ENCODE data around the gene XRCC5.

The XRCC5 gene

GRCh38 chr2:216086207-216086893, 22.8 kb upstream of the XRCC5 start:
- no peak for DNase-seq

DNA sequence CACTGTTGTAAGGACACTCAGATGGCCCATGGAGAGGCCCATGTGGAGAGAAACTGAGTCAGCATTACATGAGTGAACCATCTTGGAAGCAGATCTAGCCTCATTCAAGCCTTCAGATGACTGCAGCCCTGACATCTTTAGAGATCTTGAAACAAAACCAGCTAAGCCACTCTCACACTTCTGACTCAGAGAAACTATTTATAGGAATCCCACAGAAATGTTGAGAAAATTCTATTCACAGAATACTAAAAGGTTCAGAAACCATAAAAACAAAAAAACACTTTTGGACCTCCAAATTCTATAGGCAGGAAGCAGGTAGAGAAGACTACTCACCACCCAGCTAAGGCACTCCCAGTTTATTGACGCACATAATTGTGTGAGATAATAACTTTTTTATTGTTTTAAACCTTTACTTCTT, 18.8 kb upstream of the XRCC5 start:
- no peak for DNase-seq

- no peak for DNase-seq
Observed at GRCh38 chr2:216092646-216093045, 16.5 kb upstream of the XRCC5 start.

DNA sequence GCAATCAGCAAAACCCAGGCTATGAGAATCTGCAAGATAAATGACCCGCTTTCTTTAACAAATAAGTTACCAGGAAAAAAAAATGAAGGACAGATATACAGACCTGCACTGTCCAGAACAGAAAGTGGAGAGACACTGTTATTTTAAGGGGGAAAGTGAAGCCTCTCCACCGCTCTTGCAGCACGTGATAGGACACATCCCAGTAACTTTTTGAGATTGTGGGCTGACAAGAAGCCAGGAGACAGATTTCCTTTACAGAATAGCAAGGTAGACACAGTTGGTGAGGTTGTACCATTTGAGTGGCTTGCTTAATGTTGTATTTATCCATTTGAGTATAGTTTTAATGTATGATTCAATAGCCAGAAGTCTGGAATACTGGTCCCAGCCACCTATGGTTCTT, 14.4 kb upstream of the XRCC5 start:
- DNase-seq, result no peak

DNA sequence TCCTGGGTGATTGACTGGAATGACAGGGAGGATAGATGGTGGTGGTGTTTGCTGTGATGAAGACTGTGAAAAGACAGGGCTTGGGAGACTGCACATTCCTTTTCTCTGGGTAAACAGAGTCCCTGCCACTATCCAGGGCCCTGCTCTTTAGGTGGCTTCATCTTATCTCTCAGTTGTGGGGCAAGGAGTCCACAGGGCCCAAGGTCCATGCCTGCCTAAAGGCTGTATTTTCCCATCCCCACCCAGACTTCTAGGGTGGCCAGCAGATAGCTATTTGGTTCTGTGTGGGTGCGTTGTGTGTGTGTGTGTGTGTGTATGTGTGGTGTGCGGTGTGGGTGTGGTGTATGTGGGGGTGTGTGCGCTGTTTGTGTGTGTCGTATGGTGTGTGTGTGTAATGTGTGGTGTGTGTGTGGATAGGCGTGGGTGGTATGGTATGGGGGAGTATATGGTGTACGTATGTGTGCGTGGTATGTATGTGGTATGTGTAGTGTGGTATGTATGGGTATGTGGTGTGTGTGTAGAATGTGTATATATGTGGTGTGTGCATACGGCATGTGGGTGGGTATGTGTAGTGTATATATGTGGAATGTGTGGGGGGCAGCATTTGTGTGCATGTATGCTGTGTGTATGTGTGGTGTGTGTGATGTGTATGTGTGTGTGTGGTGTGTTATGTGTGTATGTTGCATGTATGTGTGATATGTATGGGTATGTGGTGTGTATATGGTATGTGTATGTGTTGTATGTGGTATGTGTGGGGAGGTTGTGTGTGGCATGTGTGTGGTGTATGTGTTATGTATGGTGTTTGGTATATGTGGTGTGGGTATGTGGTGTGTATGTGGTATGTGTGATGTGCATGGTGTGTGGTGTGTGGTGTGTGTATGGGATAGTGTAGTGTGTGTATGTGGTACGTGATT, 10.5 kb upstream of the XRCC5 start:
- no peak for DNase-seq

- no peak for DNase-seq
Observed at GRCh38 chr2:216101109-216101508, 8.0 kb upstream of the XRCC5 start.

DNA sequence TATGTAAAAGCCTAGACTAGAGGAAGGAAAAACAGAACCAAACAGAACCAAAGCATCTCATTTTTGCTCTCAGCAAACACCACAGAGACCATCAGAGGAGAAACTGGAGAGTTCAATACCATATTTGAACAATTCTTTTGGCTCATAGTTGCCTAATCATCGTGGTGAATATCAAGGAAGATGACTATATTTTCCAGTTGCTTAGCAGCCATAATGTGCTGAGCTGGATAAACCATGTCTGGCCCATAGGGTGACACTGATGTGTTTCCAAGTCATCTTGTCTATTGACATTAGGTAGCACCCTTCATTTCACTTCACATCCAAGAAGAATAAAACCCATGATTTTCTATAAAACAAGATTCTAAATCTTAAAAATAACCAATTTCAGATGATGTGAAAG, 5.9 kb upstream of the XRCC5 start:
- no peak for DNase-seq

DNA sequence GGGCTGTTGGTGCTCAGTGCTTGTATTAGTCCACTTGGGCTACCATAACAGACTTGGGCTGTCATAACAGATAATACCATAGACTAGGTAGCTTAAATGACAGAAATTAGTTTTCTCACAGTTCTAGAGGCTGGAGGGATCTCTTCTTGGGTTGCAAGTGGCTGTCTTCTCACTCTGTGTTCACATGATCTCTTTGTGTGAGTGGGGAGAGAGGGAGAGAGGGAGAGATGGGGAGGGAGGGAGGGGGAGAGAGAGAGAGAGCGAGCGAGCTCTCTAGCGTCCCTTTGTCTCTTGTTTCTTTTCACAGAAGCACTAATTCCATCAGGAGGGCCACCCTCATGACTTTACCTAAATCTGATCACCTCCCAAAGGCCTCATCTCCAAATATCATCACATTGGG, 4.5 kb upstream of the XRCC5 start:
- DNase-seq, result no peak

DNA sequence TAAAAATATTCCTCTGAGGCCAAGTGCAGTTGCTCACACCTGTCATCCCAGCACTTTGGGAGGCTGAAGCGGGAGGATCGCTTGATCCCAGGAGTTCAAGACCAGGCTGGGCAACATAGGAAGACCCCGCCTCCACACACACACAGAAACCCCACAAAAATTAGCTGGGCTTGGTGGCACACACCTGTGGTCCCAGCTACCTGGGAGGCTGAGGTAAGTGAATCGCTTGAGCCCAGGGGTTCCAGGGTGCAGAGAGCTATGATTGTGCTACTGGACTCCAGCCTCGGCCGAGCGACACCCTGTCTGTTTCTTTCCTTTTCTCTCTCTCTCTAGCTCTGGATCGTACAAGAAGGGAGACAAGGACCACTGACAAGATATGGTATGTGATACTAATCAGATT, 1.8 kb upstream of the XRCC5 start:
- no peak for DNase-seq

- no peak for DNase-seq
Observed at GRCh38 chr2:216107760-216108159, 1.4 kb upstream of the XRCC5 start.

- no peak for DNase-seq
Observed at GRCh38 chr2:216108310-216108966, 710 bp upstream of the XRCC5 start.

DNA sequence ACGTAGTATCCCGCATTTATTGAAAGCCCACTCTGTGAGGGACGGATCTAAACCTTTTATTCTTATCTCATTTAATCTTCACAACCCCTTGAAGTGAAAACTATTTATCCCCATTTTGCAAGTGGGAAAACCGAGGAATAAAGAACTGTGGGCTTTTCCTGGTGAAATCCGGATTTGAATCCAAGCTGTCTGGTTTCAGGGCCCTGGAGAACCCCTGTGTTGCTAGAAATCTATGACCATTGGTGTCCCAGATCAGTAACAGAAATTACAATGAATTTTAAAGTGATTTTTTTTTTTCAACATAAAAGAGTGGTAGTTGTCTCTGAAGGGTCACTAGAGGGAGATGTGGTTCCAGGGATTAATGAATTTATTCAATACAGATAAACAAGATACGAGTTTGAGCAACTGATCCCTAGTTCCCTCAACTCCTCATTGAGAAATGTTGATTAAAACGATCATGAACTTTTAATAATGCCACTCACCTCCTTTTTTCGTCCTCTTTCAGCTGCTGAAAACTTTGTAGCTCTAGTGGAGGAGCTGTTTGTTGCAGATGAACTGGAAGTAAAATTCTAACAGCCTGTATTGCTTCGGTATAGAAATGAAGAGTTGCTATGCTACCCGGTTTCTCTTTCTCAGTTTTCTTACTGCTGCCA, 940 bp downstream of the XRCC5 start:
- no peak for DNase-seq

DNA sequence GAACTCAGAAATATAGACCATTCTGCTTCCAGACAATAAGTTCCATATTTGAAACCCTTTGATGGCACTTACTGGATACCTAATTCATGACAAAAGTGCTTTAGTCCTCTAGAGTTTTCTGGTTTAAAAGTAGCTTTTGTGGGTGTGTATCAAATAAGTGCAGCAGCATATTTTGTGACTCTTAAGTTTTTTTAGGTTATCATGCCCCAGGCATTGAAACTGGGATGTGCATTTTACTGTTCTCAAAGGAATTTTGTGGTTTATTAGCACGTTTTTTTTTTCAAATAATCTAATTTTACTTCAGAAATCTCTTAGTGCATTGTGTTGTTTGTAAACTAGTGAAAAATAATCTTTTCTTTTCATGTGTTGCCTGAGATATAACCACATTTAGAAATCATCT, 1.5 kb downstream of the XRCC5 start:
- no peak for DNase-seq

- no peak for DNase-seq
Observed at GRCh38 chr2:216111122-216111521, 2.0 kb downstream of the XRCC5 start.

- DNase-seq, result no peak
Observed at GRCh38 chr2:216112926-216113325, 3.8 kb downstream of the XRCC5 start.

DNA sequence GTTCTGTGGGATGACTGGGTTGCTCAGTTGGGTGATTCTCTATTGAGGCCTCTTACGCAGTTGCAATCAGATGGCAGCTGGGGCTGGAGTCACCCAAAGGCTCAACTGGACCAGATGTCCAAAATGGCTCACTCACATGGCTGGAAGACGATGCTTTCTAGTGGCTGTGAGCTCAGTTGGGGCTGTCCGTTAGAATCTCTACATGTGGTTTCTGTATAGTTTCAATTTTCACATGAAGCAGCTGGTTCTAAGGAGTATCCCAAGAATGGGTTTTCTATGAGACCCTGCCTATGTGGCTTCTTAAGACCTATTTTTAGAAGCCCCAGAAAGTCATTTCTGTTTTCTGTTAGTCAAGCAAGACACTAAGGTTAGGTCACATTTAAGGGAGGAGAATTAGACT, 4.4 kb downstream of the XRCC5 start:
- DNase-seq, result no peak

GRCh38 chr2:216114382-216114713, 5.2 kb downstream of the XRCC5 start:
- DNase-seq, result no peak

- DNase-seq, result peak; percentile 98
Observed at GRCh38 chr2:216114714-216115531, 5.8 kb downstream of the XRCC5 start.

DNA sequence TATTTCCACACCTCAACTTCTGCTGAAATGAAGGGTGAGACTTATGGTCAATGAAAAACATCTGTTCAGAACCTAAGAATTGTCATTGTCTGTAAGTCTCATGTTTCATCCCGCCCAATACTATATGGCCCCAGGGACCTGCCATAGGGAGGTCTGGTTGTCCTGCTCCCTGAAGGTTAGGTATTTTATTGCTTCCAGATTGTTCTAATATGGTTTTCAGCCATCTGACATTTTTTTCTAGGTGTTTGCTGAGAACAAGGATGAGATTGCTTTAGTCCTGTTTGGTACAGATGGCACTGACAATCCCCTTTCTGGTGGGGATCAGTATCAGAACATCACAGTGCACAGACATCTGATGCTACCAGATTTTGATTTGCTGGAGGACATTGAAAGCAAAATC, 7.3 kb downstream of the XRCC5 start:
- no peak for DNase-seq

DNA sequence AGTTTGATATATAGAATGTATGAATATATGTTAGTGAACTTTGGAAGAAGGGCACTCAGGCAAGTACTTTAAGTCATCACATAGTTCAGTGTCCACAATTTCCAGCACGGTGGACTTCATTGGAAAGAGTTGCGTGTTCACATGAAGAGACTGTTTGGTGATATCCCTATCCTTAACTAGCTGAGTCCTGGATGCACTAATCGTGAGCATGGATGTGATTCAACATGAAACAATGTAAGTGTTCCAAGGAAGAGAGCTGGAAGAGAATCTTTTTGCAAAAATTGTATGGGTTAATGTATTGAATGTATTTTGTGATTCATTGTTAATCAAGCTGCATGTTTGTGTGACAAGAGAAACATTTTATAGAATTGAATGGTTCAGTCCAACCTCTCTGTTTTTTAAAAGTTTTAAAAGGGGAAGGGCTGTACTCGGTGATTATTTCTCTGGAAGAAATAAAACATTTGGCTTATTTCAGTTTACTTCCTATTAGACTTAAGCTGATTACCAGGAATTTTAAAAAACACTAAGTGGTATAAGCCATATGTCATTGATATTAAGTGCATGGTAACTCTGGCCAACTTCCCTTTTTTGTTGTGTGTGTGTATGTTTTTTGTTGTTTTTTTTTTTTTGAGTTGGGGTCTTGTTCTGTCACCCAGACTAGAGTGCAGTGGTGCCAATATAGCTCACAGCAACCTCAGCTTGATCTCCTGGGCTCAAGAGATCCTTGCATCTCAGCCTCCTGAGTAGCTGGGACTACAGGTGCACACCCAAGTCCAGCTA, 8.6 kb downstream of the XRCC5 start:
- DNase-seq, result no peak

- DNase-seq, result no peak
Observed at GRCh38 chr2:216118474-216118873, 9.3 kb downstream of the XRCC5 start.

DNA sequence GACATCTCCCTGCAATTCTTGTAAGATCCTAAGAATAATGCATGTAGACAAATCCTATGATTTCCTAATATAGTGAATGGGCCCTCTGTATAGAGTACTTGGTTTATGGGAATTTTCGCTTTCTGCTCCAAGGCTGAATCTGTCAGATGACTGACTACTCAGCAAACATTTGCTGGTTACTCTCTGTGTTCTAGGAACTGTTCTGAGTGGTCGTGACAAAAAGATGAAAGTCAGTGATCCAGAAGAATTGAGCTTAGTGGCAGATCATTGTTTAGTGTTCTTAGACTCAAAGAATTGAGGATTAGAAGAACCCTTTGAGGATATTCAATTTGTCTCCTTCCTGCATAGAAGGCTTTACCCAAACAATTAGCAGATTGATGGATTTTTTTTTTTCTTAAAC, 10.0 kb downstream of the XRCC5 start:
- DNase-seq, result no peak
